Prostate gland (tissue), 2 donors: ENCODE results near the gene RABGAP1L.
"Not testable (repeated sequence)": the region's sequence is repeated elsewhere in the genome, so short reads cannot be mapped to it uniquely, and the experiment has no call there.

Experiments used
- POLR2A ChIP-seq: fragments of 450-650 bp; IDR thresholded peaks from one replicate; pipeline ENCODE4 v1.6.1; 2016; ENCODE audit warnings: antibody characterized with exemption, mild to moderate bottlenecking
- POLR2AphosphoS5 ChIP-seq: sonication (generic); formaldehyde crosslinking; IDR thresholded peaks from one replicate; pipeline ENCODE4 v1.6.1; 2017; ENCODE audit warnings: antibody characterized with exemption
- TF ChIP-seq, protein P1 (sequence below), 4 experiments: fragments of 200-600 bp in 2 of 4; fragments of 450-650 bp in 2 of 4; sonication (generic) in 2 of 4; IDR thresholded peaks; 1 replicate in 3 of 4; 2 replicates in 1 of 4; pipeline ENCODE4 v1.5.1; 2016 to 2019; ENCODE audit warnings: antibody characterized with exemption in 4 of 4, mild to moderate bottlenecking in 2 of 4, moderate library complexity in 2 of 4

DNA sequence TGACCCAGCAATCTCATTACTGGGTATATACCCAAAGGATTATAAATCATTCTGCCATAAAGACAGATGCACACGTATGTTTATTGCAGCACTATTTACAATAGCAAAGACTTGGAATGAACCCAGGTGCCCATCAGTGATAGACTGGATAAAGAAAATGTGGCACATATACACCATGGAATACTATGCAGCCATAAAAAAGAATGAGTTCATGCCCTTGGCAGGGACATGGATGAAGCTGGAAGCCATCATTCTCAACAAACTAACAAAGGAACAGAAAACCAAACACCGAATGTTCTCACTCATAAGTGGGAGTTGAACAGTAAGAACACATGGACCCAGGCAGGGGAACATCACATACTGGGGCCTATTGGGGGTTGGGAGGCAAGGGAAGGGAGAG, 19.1 kb downstream of the RABGAP1L start:
- TF ChIP-seq, protein P1, sequence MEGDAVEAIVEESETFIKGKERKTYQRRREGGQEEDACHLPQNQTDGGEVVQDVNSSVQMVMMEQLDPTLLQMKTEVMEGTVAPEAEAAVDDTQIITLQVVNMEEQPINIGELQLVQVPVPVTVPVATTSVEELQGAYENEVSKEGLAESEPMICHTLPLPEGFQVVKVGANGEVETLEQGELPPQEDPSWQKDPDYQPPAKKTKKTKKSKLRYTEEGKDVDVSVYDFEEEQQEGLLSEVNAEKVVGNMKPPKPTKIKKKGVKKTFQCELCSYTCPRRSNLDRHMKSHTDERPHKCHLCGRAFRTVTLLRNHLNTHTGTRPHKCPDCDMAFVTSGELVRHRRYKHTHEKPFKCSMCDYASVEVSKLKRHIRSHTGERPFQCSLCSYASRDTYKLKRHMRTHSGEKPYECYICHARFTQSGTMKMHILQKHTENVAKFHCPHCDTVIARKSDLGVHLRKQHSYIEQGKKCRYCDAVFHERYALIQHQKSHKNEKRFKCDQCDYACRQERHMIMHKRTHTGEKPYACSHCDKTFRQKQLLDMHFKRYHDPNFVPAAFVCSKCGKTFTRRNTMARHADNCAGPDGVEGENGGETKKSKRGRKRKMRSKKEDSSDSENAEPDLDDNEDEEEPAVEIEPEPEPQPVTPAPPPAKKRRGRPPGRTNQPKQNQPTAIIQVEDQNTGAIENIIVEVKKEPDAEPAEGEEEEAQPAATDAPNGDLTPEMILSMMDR (IDR thresholded peaks at IDR 0.05): not testable (repeated sequence)
- TF ChIP-seq POLR2AphosphoS5, POLR2A: not testable (repeated sequence)
